Activated CD4-positive, alpha-beta T cell treated with anti-CD3 and anti-CD28 coated beads, Interleukin-10, Interleukin-2, amounts not matched to agents 100 ng/mL and 50 ng/mL, durations not matched to agents 16 hours and 8 hours (primary cell): ENCODE data around the gene PIK3R5.
"Not testable (repeated sequence)": the region's sequence is repeated elsewhere in the genome, so short reads cannot be mapped to it uniquely, and the experiment has no call there.

ENCODE experiments used
- DNase-seq: peaks from one replicate; pipeline ENCODE4 v3.0.0-alpha.2; 2020

The PIK3R5 gene, protein sequence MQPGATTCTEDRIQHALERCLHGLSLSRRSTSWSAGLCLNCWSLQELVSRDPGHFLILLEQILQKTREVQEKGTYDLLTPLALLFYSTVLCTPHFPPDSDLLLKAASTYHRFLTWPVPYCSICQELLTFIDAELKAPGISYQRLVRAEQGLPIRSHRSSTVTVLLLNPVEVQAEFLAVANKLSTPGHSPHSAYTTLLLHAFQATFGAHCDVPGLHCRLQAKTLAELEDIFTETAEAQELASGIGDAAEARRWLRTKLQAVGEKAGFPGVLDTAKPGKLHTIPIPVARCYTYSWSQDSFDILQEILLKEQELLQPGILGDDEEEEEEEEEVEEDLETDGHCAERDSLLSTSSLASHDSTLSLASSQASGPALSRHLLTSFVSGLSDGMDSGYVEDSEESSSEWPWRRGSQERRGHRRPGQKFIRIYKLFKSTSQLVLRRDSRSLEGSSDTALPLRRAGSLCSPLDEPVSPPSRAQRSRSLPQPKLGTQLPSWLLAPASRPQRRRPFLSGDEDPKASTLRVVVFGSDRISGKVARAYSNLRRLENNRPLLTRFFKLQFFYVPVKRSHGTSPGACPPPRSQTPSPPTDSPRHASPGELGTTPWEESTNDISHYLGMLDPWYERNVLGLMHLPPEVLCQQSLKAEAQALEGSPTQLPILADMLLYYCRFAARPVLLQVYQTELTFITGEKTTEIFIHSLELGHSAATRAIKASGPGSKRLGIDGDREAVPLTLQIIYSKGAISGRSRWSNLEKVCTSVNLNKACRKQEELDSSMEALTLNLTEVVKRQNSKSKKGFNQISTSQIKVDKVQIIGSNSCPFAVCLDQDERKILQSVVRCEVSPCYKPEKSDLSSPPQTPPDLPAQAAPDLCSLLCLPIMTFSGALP

DNA sequence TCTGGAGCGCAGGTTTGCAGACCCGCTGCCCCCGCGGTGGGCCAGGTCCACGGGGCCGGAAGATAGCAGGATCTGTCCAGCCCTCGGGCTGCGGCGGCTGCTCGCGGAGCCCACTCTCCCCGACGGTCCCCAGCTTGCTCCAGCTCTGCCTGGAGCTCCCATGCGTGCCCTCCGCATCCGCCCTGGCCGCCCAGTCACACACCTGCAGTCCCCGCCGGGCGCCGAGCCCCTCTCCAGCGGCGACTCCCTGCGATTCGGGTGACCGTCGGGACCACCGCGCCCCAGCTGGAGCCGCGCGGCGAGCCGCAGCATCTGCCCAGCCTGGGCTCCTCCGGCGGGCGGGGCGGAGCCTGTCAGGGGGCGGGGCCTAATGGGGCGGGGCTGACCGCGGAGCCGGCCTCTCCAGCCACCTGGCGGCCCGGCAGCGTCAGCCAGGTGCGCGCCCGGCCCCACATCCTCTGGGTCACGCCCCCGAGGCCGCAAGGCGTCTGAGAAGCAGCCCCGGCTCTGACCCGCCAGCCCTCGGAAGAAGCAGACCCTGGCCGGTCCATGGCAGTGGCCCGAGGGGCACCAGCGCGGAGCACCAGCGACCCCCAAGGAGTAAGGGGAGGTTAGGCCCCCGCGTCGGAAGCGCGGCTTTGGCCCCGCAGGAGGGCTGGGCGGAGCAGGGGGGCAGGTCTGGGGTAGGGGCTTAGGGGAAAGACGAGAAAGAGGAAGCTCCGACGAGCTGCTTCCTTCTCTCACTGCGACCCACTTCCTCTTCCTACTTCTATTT lies at the start of gene PIK3R5:
Gene PIK3R5, minus strand, starts transcription at position 314 of the 775 bp plus-strand sequence. CDS start 54,213 bp downstream, outside the sequence.
- DNase-seq, result peak; percentile 81

DNA sequence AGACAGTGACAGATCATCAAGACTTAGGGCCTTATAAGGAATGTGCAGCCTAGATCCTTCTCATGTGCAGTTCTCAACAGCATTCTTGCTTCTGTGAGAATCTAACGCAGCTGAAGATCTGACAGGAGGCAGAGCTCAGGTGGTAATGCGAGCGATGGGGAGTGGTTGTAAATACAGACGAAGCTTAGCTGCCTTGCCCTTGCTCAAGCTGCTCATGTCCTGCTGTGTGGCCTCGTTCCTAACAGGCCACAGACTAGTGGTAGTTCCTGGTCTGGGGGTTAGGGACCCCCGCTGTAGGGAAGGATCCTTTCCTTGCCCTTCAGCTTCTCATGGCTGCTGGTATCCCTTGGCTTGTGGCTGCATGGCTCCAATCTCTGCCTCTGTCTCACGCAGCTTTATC lies 45.5 kb upstream of the PIK3R5 start:
- no peak for DNase-seq

DNA sequence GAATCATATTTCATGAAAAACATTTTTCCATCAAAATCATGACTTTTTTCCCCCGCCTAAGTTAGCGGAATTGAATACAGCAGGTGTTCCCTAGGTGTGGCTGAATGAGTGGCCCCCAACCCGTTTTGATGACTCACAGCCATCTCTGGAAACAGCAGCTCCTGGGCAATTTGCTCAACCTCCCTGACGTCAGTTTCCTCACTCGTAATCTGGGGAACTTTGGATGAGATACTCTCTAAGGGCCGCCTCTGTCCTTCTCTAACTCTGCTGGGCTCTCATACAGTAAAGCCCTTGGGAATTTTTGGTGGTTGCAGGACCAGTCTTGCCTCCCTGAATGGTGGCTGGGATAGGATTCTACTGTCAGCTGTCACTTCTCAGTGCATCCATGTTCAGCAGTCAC lies 44.2 kb upstream of the PIK3R5 start:
- DNase-seq, result no peak

DNA sequence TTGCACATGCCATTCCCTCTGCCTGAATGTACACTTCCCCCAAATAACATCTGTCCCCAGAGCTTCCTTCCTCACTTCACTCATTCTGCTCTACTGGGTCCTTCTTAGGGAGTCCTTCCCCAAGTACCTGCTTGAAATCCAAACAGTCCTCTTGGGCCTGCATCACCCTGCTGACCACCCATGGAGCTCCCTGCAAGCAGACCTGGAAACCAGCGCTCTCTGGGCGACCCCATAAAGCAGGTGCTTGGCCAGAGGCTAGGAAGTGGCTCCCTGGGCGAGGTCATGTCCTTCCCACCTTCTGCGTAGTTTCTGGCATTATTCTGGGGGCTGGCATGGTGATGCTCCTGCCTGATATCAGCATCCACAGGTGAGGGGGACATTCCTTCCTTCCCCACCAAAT lies 43.6 kb upstream of the PIK3R5 start:
- no peak for DNase-seq

DNA sequence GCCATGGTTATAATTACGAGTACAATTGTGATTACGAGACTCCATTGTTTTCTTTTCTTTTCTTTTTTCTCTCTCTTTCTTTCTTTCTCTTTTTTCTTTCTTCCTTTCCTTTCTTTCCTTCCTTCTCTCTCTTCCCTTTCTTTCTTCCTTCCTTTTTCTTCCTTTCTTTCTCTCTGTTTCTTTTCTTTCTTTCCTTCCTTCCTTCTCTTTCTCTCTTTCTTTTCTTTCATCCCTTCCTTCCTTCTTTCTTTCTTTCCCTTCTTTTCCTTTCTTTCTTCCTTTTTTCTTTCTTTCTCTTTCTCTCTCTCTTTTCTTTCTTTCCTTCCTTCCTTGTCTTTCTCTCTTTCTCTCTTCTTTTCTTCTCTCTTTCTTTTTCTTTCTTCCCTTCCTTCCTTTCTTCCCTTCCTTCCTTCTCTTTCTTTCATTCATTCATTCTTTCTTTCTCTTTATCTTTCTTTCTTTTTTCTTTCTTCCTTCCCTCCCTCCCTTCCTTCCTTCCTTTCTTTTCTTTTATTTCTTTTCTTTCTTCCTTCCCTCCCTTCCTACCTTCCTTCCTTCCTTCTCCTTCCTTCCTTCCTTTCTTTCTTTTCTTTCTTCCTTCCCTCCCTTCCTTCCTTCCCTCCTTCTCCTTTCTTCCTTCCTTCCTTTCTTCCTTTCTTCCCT lies 41.7 kb upstream of the PIK3R5 start:
- DNase-seq, result no peak

DNA sequence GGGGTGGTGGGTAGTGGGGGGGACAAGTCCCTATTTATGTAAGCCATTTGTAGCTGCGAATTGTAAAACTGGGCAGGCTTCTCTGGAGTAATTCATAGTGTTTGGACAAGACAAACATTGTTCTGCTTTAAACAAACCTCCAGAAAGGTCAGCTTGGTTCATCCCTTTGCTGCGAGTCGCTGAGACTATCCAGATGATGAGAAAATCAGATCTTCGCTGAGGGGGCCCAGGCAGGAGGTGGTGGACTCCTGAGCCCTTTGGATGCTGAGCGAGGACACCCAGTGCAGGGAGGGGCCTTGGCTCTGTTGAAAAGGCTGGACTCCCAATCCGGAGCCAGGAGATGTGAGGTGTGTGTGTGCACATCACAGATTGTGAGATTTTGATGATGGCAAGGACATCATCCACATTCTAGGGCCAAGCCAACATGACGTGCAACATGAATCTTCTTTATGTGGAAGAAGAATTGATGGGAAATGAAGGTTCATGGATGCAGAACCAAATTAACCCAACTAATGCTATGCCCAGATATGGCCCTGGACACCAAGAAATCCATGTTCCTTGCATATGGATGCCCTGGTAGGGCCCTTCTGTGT lies 40.8 kb upstream of the PIK3R5 start:
- DNase-seq, result no peak

DNA sequence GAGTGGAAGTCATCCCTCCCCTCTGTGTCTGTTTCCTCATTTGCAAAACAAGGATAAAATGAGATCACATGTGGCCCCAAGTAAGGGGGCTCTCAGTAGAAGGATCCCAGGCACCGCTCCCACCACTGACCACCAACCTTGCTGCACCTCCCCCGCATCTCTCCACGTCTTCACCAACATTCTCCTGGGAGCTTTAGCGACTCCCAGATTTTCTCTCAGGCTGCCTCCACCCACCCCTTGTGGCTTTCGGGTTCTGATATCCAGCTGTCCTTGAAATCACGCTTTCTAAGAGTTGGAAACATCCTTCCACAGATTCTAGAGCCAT lies 39.4 kb upstream of the PIK3R5 start:
- DNase-seq, result no peak

DNA sequence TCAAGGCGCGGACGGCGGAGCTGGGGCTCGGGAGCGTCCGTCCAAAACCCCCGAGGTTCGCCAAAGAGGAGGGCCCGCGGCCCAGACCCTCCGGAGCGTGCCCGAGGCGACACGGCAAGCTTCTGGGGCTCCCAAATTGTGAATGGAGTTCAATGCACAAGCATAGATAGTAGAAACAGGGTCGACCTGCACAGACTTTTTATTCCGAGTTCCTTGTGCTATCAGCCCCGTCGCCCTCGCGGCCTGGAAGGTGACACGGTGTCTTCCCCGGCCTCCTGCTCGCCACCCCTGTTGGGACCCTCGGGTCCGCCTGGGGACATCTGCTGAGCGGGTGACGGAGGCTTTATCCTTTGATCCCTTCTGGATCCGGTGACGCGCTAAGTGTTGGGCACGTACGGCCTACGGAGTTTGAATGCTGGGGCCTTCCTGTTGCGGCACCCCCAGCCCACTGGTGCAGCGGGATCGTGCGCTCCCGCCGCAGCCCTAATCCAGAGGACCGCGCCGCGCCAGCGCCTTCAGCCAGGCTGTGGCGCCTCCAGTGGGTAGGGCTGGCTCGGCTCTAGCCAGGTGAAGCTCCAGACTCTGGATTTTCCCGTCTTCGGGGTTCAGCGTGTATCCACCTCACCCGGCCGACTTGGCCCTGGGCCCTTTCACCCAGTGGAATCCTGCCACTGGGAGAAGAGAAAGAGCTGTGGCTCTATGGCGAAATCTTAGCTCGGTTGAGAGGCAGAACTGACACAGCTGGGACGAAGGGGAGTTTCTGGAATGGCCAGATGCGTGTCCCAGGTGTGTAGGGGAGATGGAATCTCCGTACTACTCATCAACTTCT lies 38.8 kb upstream of the PIK3R5 start:
- DNase-seq, result no peak

DNA sequence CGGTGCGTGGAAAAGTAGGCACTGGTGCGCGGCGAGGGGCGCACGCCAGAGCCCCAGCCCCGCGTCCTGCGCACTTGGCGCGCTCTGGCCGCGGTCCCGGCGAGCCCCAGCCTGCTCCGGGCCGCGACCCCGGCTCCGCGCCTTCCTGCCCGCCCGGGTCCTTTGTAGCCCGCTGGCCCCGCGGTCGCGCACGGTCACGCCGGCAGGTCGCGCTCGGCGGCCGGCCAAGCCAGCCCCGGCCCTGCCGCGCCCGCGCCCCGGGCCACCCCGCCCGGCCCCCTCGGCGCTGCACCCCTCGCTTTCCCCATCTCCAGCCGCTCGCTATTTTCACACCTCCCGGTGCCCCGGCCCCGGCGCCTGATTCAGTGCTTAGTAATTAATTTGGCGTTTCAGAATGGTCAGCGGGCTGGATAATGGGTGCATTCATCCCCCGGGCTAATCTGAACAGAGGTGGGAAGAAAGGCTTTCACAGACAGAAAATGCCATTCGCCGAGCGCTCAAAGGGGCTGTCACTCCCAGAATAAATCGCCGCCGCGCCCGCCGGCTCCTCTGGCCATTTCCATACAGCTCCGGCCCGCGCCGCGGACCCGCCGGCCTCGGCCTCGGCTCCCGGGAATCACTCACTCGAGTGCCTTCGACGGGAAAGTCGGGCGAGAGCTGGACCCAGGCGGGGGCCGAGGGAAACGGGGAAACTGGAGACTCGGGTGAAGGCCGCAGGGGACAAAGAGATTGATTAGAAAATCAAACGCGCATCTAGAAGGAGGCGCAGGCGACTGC lies 38.0 kb upstream of the PIK3R5 start:
- no peak for DNase-seq

DNA sequence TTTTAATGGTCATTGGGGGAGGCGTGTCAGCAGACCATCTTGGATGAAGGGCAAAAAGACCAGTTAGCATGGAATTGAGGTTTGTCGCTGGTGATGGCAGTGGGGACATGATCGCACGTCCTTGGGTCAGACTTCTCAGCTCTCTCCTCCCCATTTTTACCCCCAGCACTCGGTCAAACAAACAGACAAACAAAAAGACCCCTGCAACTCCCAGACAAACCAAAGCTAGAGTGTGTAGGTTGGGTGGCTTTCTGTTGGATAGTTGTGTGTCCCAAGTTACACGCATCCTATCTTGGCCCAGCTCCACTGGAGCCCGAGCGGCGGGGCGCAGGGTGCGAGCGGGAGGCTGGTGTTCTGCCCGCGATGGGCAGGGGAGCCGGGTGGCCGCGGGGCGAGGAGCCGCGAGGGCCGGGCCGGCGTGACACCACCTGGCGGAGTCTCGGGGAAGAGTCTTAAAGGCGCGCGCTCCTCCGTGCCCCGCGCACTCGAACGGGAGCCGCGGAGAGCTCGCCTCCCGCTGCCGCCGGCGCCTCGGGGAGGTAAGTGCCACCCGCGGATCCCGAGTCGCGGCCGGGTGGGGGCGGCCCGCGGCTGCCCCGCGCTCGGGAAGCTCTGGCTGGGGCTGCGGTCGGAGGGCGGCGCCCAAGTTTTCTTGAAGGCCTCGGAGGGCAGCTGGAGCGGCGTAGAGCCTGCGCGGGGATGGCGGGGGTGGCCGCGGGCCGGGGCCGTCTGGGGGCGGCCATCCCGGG lies 37.3 kb upstream of the PIK3R5 start:
- peak; percentile 36 for DNase-seq

DNA sequence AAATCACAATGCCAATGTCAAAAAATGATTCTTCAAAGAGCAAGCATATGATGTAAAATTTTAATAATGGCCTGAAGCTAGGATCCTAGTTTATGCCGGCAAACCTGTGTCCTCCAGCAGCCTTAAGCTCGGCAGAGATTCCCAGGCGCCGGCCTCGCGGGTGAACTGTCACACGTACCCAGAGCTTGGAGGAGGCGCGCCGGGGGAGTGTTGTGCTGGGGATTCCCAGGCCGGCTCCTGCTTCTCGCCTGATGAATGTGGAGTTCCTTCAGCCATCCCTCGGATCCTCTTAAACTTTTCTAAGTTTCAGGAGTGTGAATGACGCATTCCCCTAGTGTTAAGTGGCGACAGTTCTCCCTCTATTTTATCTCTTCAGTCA lies 36.7 kb upstream of the PIK3R5 start:
- no peak for DNase-seq

DNA sequence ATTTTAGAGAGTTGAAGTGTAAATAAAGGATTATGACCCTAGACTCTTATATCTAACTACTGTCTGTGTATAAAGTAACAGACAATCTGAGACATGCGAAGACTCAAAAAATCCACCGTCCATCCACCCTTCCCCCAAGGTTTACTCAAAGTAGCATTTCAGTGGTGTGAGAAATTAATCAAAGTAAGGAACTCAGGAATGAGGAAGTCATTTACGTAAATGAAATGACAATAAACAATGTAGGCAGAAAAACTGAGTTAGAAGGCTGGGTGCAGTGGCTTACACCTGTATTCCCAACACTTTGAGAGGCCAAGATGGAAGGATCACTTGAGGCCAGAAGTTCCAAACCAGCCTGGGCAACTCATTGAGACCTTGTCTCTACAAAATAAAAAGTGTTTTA lies 36.1 kb upstream of the PIK3R5 start:
- no peak for DNase-seq

DNA sequence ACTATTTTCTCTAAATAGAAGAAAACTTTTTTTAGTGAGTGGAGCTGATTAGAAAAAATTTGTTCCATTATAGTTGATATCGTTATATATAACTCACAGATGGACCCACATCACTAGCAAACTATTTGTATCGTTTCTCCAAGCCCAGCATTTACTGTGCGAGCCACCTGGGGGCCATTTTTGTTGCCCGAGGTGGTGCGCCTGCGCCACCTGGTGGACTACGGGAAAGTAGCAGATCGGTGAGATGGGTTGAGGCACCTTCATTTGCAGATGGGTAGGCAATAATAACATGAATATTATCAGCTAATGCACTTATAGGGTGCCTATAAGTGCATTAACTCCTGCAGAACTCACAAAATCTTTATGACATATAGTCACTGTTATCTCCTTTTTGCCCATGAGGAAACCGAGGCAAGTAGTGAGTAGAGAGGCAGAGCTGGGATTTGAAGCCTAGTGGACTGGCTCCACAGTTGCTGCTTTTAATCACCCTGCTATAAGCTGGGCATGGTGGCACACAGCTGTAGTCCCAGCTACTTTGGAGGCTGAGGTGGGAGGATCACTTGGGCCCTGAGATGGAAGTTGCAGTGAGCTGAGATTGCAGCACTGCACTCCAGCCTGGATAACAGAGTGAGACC lies 32.6 kb upstream of the PIK3R5 start:
- DNase-seq, result peak; percentile 83

DNA sequence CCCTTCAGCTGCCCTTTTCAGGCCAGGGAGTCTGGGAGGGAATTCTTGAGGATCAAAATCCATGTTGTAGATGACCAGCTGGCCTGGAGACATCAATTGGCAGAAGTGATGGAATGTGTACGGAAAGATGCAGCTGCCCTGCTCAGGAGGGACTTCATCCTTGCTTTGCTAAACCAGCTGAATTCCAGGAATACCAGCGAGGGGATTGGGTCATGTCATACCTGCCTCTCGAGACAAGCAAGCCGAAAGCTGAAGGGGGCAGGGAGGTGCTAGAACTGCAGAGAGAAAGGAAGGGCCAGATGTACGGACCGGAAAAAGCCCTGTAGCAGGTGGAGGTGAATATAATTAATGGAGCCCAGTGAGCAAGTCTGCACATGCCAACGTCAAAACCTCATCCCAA lies 30.2 kb upstream of the PIK3R5 start:
- no peak for DNase-seq

DNA sequence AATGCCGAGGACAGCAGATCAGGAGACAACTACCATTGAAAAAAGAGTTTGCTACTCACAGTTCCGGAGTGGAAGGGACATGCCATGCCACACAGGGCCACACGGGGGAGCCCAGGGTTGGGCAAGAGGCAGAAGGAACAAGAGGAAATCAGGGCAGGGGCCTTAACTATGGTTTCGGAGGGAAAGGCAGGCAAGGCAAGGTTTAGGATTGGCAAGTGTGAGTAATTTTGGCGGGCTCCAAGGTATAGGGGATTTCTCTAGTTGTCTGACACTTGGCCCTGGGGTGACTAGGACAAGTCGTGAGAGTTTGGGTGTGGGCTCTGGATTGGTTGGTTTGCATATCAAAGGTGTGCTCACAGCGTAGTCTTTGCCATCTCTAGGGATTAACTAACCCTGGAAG lies 28.8 kb upstream of the PIK3R5 start:
- peak; percentile 66 for DNase-seq

DNA sequence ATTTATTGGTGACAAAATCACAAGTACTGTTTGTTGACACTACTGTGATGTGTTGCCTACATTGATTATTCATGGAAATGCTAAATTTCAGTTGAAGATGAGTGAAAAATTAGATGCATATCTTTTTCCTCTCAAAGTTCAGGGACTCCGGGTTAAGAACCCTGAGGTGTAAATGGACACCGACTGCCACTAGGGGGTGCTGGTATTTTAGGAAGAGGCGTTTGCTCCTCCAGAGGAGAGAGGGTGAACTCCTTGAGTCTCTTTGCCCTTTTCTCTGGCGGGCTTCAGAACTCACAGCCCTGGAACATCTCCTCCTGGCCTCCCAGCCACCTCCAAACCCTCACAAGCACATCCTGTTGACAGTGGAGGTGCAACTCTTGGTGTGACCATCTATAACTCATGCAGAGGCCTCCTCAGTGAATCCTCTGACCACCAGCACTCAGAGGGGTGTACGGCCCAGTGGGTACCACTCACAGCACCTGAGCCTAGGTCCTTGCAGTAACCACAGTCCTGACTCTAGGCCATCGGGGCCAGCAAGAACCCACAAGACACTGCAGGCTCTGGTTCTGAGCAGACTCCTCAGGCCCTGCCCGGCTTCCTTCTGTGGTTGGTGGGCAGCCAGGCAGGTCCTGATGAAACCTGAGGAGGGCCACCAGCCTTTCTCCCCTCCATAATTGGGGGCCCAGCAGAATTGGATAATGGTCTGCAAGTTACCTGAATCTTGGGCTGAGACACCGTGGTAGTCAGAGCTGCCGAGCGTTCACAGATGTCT lies 26.2 kb upstream of the PIK3R5 start:
- DNase-seq, result peak; percentile 75

DNA sequence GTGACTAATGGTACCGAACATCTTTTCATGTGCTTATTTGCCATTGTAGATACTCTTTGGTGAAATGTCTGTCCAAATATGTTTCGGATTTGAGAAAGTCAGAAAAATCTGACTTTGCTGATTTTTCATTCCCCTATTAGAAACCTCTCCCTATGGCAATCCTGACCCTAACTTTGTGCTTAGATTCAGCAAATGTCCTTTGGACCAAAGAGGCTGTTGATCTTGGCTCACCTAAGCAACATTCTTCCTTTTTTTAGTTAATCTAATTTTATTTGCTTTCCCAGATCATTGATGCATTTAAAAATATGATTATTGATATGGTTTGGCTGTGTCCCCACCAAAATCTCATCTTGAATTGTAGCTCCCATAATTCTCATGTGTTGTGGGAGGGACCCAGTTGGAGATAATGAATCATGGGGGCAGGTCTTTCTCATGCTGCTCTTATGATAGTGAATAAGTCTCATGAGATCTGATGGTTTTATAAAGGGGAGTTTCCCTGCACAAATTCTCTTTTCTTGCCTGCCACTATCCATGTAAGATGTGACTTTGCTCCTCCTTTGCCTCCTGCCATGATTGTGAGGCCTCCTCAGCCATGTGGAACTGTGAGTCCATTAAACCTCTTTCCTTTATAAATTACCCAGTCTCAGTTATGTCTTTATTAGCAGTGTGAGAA lies 22.9 kb upstream of the PIK3R5 start:
- not testable (repeated sequence) for DNase-seq

DNA sequence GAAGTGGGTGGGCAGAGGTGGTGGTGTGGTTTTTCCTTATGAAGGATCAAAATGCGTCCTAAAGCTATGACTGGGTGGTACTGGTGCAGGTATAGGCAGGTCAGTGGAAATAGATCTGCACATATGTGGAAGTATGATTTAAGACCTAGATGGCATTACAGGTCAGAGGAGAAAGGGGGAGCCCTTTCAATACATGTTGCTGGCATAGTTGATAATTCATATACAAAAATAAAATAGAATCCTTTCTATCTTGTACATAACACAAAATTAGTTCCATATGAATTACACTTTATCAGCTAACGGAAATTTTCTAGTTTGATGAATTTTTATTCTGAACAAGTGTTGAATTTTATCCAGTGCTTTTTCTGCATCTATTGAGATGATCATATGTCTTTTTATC lies 20.8 kb upstream of the PIK3R5 start:
- DNase-seq, result no peak
